GM04504 (cell line): ENCODE results near the gene INSL3.
"Not testable (repeated sequence)": the region's sequence is repeated elsewhere in the genome, so short reads cannot be mapped to it uniquely, and the experiment has no call there.

Experiments used
- DNase-seq: peaks from one replicate; pipeline ENCODE4 v3.0.0-alpha.2; 2012; ENCODE audit warnings: low read depth

Gene INSL3

DNA sequence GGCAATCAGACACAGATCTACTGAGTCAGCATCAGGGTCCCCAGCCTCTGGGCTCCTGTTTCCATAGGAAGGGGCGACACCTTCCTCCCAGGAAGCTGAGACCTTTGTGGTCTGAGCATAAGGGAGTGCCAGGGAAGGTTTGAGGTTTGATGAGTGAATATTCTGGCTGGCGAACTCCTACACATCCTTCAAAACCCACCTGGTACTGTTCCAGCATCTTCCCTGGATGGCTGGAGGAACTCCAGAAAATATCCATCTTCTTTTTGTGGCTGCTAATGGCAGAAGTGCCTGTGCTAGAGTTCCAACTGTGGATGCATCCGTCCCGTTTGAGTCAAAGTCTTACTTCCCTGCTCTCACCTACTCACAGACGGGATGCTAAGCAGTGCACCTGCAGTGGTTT lies 9.2 kb downstream of the INSL3 start:
- DNase-seq, result no peak

DNA sequence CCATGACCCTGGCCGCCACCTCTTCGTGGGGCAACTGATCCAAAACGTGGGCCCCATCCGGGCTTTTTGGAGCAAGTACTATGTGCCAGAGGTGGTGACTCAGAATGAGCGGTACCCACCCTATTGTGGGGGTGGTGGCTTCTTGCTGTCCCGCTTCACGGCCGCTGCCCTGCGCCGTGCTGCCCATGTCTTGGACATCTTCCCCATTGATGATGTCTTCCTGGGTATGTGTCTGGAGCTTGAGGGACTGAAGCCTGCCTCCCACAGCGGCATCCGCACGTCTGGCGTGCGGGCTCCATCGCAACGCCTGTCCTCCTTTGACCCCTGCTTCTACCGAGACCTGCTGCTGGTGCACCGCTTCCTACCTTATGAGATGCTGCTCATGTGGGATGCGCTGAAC lies 9.6 kb downstream of the INSL3 start:
- DNase-seq, result no peak

DNA sequence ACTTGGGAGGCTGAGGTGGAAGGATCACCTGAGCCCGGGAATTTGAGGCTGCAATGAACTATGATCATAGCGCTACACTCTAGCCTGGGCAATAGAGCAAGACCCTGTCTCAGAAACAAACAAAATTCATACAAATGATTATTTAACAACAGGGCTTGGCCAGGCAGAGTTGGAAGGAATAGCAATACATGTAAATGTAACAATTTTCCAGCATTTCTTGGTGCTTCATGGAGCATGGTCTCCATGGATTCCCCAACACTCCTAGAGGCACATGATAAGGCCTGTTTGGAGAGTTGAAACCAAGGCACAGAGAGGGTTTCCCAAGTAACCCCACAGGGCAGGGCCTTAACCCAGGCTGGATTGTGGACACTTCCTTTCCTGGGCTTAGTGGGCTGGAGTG lies 10.2 kb downstream of the INSL3 start:
- no peak for DNase-seq

DNA sequence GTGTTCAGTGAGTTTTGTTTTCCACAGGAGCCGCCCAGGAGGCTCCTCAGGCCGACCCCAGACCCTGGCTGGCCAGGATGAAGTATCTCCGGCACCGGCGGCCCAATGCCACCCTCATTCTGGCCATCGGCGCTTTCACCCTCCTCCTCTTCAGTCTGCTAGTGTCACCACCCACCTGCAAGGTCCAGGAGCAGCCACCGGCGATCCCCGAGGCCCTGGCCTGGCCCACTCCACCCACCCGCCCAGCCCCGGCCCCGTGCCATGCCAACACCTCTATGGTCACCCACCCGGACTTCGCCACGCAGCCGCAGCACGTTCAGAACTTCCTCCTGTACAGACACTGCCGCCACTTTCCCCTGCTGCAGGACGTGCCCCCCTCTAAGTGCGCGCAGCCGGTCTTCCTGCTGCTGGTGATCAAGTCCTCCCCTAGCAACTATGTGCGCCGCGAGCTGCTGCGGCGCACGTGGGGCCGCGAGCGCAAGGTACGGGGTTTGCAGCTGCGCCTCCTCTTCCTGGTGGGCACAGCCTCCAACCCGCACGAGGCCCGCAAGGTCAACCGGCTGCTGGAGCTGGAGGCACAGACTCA lies 13.5 kb downstream of the INSL3 start:
- no peak for DNase-seq

DNA sequence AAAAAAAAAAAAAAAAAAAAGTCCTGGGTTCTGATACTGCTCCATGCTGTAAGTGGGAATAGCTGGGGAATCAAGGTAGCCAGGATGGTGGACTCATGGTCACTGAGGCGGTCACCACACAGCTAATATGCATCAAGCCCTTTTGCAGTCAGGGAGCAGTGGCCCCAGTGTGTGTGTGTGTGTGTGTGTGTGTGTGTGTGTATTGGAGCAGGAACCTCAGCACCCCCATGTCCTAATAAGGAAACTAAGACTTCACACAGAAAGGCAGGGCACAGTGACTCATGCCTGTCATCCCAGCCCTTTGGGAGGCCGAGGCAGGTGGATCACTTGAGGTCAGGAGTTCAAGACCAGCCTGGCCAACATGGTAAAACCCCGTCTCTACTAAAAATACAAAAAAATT lies 14.4 kb downstream of the INSL3 start:
- no peak for DNase-seq

DNA sequence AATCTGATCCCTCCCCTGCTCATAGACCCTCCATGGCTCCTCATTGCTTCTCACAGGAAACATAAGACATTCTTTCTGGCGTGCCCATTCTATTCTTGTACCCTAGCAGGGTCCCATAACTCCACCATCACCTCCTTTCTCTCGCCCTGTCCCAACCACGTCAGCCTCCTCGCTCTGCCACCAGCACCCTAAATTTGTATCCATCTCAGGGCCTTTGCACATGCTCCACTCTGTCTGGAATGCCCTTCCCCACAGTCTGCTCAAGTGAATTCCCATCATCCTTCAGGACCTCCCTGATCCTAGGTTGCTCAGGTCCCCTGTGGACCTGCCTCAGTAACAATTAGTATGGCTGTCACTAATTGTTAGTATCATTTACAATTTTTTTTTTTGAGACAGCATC lies 15.9 kb downstream of the INSL3 start:
- no peak for DNase-seq

DNA sequence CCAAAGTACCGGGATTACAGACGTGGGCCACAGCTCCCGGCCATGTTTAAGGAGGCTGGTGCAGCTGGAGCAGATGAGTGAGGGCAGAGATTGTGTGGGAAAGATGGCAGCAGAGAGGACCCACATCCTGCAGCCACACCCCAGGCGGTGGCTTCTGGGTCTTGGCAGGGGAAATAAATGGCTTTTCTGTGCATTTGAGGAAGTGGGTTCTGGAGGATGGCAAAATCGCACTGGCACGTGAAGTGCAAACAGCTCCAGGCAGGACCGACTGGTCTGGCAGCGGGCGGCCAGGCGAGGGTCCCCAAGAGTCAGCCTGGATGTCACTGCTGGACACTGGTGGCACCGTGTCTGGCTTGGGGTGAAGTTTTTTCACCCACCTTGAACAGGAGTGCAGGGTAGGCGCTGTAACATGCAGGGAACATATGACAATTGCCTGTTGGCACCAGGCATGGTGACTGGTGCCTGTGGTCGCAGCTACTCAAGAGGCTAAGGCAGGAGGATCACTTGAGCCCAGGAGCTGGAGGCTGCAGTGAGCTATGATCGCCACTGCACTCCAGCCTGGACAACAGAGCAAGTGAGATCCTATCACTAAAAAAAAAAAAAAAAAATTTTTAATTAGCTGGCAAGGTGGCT lies 17.9 kb downstream of the INSL3 start:
- DNase-seq, result no peak

DNA sequence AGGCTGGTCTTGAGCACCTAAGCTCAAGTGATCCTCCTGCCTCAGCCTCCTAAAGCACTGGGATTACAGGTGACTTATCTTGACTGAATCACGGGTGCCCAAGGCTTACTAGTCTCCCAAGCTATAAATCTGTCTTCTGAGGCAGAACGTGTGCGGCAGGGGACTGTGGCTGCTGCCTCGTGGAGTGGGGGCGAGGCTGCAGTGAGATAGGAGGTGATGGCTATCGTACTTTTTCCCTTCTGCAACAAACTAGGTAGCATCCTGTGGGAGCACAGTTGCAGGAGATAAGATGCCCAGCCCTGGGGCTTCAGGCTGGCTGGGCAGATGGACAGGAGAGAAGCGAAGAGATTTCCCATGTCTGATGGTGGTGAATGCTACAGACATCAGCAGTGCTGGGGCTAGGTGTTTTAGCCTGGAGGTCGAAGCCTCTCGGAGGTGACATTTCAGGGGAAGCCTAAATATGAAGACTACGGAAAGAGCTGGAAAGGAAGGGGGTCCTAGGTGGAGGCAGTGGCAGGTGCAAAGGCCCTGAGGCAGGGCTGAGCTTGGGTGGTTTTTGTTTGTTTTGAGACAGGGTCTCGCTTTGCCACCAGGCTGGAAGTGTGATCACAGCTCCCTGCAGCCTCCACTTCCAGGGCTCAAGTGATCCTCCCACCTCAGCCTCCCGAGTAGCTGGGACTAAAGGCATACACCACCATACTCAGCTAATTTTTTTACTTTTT lies 19.0 kb downstream of the INSL3 start:
- no peak for DNase-seq

DNA sequence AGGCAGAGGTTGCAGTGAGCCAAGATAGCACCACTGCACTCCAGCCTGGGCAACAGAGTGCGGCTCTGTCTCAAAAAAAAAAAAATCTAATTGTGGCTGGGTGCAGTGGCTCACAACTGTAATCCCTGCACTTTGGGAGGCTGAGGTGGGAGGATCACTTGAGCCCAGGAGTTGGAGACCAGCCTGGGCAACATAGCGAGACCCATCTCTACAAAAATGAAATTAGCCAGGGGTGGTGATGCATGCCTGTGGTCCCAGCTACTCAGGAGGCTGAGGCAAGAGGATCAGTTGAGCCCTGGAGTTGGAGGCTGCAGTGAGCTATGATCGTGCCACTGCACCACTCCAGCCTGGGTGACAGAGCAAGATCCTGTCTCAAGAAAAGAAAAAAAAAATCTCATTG lies 22.7 kb downstream of the INSL3 start:
- DNase-seq, result not testable (repeated sequence)

DNA sequence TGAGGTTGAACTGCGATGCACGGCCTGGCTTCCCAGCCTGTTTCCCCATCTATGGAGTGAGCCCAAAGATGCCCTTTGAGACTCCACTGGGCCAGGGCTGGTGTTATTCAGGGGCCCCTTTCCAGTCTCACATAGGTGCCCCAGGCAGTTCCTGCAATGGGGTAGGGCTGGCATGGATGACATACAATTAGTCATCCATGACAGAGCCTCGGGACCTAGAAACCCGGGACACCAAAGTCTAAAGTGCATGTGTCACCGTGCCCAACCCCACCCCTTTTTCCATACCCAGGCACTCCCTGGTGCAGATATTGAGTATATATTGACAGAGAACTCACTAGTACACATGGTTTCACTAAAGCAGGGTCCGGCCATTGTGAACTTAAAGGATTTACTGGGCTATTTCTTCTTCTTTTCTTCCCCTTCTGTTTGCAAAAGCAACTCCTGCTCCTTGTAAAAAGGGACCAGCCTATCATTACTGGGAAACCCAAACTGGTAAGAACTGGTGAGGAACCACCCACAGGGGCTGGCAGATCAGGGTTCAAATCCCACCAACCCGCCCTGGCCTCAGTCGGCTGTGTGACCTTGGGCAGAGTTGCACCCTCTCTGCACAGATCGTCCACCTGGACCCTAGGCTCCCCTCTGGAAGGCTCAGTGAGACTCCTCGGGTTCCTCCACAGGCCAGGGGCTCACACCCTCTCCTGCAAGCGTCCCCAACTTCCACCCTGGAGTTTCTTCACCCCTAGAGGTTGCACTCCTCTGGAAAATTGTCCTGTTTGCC lies 23.7 kb downstream of the INSL3 start:
- DNase-seq, result no peak

DNA sequence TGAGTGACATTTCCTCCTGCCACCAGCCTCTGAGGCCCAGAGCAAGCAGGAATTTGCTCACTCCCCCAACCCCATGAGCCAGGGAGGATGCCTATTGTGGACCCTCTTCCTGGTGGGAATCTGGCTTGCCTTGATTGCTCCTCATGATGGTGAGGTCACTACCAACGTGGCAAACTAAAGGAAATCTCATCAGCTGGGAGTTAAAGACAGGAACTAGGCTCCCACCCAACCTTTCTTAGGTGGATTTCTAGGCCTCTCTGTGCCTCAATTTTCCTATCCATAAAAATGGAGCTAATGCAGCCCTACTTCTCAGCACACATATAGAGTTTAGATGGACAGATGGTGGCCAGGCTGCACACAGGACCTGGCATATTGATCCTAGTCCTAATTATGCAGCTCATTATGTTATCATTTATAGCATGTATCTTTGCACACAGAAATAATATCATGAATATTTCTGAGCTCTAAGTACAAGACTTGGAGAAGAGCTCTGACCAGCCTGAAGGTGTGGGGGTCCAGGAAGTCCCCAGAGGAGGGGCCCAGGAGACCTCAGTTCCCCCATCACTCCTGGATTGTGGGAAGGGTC lies 24.4 kb downstream of the INSL3 start:
- DNase-seq, result no peak

DNA sequence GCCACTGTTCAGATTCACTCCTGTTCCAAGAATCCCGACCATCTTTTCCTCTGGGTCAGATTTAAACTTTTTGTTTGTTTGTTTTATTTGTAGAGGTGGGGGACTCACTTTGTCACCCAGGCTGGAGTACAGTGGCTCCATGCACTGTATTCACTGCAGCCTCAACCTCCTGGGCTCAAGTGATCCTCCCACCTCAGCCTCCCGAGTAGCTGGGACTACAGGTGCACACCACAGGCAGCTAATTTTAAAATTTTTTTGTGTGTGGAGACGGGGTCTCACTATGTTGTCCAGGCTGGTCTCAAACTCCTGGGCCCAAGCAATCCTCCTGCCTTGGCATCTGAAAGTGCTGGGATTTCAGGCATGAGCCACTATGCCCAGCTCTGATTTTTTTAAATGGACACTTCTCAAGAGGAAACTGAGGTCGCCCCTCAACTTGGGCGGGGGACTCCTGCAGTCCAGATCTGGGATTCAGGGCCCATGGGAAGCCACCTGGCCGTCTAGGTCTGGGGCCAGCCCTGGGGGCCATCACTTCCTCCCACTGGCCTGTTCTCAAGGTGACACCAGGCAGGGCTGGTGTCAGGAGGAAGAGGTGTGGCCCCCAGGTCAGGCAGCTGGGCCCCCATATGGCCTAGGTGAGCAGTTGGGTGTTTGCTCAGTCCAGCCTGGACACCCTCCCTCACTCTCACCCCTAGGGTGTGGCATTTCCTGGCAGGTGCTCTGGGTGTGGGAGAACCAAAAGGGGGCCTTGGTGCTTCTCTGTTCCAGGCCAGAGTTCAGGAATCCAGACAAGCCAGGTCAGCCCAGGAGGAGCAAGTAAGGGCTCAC lies 25.1 kb downstream of the INSL3 start:
- DNase-seq, result no peak

DNA sequence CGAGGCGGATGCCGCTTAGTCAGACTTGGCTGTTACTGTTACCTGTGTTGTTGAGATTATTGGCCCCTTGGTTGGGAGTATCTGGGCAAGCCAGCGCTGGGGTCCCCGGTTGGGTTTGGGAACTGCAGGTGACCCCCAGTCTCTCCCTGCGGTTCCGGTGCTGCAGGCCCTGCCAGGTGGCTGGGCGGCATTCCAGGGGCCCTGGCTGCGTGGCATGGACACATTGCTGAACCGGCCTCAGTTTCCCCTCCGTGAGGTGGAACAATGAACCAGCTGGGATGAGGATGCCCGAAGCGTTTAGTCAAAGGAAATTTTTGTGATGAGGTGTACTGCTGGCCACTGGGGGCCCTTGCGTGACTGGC lies 25.8 kb downstream of the INSL3 start:
- DNase-seq, result no peak

DNA sequence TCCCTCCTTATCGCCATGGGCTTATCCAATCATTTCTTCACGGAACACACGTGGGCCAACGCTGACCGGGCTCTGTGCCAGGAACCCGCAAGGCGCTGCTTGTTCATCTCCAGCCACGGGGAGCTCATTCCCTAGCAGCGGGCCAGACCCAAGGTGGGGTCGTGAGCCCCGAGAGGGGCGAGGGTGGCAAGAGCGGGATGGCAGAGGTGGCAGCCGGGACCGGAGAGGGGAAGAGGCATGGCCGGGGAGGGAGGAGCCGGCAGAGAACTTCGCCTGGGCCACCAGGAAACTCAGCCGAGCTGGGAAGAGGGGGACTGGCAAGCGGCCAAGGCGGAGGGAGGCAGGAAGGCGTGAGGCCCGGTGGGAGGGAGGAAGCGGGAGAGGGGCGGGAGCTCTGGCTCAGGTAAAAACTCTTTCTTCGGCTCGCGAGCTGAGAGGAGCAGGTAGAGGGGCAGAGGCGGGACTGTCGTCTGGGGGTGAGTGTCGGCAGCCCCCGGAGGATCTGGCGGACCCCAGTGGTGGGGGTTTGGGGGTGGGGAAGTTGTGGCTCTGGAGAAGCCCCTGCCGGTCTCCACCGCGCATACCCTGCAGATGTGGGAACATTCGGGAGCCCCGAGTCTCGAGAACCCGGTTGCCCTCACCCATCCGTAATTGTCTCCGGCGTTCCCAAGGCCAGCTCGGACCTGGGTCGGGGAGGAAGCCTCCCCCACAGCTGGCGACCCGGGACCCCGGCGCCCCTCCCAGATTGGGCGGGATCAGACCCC lies 26.4 kb downstream of the INSL3 start, which contains the start of gene B3GNT3:
Gene B3GNT3 (plus strand): TSS at position 408 of the 764 bp plus-strand sequence. CDS start 12,670 bp downstream, outside the sequence.
- no peak for DNase-seq

DNA sequence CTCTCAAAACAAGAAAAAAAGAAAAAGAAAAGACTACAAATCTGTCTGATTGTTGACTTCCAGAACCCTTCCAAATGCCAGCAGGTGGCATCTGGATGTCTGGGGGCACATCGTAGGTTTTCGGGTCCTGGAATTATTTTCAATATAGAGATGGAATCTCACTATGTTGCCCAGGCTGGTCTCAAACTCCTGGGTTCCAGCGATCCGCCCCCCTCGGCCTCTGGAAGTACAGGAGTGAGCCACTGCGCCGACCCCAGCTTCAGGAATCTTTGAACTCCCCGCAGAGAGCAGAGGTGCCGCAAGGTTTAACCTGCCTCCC lies 26.9 kb downstream of the INSL3 start:
- DNase-seq, result no peak

DNA sequence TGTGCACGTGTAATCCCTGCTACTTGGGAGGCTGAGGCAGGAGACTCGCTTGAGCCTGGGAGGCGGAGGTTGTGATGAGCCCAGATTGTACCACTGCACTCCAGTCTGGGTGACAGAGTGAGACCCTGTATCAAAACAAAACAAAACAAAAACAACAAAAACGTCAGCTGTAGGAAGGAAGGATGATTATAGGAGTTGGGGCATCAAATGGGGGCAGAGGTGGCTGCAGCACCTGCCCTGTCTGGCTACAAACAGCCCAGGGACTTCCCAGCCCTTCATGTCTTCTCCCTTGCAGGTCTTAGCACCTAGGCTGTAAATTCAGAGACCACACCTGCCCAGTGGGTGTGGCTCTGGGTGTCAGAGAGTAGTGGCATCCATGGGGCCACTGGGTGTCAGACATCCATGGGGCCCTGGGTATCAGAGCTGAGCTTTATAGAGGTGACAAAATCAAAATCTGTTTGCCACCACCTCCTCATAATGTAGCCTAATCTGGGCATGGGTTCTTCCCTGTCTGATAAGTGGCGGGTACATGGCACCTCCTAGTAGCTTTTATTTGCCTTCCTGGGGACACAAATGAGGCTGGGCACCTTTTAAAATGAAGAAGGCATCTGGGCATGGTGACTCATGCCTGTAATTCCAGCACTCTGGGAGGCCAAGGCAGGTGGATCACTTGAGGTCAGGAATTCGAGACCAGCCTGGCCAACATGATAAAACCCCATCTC lies 31.1 kb downstream of the INSL3 start:
- DNase-seq, result no peak

DNA sequence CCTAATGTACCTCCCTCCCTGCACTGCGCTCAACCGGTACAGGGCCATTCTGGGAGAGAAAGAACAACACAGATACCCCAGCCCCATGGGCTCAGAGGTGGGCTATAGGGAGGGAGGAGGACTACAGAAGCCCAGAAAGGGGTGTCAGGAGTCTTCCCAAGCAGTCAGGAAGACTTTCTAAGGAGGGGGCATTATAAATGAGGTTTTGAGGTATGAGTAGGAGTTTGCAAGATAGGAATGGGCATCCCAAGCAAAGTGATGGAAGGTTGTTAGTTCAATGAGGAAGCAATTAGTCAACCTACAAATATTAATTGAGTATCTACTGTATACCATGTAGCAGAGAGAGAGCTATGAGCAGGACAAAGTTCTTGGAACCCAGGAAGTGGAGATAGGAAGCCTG lies 32.7 kb downstream of the INSL3 start:
- no peak for DNase-seq

DNA sequence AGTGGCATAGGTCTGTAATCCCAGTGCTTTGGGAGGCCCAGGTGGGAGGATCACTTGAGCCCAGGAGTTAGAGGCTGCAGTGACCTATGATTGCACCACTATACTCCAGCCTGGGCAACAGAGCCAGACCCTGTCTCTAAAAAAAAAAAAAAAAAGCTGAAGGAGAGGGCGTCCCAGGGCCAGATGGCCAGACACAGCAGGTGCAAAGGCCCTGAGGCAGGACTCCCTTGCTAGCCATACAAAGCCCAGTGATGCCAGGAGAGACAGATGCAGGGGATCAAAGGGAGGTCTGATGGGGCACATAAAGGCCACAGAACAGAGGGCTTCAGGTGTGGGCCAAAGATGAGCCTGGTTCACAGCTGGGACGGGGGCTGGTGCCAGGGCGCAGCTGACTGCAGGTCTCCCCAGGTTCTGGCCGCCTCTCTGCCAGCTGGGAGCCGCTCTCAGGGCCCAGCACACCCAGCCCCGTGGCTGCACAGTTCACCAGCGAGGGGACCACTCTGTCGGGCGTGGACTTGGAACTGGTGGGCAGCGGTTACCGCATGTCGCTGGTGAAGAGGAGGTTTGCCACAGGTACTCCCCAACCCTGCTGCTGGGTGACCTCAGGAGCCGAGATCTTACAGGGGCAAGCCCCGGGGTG lies 33.9 kb downstream of the INSL3 start:
- DNase-seq, result no peak

DNA sequence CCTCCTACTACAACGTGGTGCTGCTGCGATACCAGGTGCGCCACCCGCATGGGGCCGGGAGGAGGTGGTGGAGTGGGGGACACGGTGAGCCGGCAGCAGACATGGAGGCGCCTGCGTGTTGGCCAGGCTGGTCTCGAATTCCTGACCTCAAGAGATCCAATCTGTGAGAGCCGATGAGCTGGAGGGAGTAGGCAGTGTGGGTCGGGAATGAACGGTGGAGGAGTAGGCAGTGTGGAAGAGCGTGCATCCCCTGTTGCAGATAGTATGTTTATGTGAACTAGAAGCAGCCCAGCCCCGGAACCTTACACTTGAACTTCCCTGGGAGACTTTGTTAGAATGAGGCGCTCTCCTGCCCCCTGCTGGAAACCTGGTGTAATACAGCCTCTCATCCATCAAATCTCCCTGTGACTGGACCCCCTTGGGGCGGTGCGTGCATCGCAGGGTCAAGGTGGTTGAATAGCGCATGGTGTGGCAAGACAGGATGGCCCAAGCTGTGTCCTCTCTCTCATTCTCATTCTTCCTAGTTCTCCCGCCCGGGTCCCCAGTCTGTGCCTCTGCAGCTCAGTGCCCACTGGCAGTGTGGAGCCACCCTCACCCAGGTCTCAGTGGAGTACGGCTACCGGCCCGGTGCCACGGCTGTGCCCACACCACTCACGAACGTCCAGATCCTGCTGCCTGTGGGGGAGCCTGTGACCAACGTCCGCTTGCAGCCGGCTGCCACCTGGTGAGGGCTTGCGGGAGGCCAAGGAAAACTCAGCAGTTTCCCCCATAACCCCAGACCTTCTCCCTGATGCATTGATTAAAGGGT lies 36.9 kb downstream of the INSL3 start:
- no peak for DNase-seq
